IPS-18a (cell line): ENCODE results near the gene EEF1AKMT3.

Source experiments
- H3K27ac ChIP-seq: one replicate; pipeline ENCODE4 v1.5.1; 2013; ENCODE audit warnings: low read length
- H3K27me3 ChIP-seq: one replicate; pipeline ENCODE4 v1.6.1; 2013; ENCODE audit warnings: mild to moderate bottlenecking, low read length; ENCODE audit not compliant: control insufficient read depth, insufficient read depth
- H3K36me3 ChIP-seq: one replicate; pipeline ENCODE4 v1.6.1; 2013; ENCODE audit warnings: low read depth, low read length; ENCODE audit not compliant: control insufficient read depth
- H3K4me1 ChIP-seq: one replicate; pipeline ENCODE4 v1.6.1; 2013; ENCODE audit warnings: low read depth, low read length; ENCODE audit not compliant: control insufficient read depth
- H3K4me3 ChIP-seq: one replicate; pipeline ENCODE4 v1.5.1; 2013; ENCODE audit warnings: low read length
- H3K9ac ChIP-seq: one replicate; pipeline ENCODE4 v1.6.1; 2013; ENCODE audit warnings: mild to moderate bottlenecking, low read length, moderate library complexity
- H3K9me3 ChIP-seq: one replicate; pipeline ENCODE4 v1.6.1; 2013; ENCODE audit warnings: low read depth, low read length; ENCODE audit not compliant: control insufficient read depth

EEF1AKMT3 gene

DNA sequence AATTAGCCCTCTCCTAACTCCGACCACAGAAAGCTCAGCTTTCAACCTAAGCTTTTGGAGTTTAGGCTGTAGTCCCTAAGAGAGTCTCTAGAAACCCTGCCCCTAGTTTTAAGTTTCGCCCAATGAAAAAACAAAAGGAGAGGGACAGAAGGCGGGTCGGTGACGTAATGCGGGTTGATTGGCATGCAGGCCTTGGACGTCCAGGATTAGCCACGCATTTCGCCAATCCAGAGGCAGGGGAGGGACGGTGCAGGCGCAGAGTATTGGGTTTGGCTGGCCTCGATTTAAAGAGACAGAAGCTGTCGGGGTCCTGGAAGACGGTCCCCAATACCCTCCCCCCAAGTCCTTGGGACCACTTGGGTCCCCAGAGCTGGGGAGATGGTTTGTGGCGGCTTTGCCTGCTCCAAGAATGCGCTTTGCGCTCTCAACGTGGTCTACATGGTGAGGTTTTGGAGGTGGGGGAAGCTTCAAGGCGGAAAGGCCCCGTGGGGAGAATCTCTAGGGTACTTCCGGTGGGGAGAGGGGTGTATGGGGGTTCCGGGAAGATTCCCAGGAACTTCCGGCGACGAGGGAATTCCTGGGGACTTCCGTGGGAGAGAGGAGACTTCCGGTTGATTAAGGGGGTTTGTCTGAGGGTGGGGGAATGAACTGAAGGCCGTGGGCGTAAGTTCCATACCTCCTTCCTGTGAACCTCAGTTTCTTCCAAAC, 27.5 kb upstream of the EEF1AKMT3 start, which contains the start of gene TSPAN31:
TSPAN31 (plus strand) TSS at position 263 of the 708 bp plus-strand sequence; CDS start at position 379, 116 bp downstream.
- peak within 1 kb of the TSS; percentile 80 for H3K27ac ChIP-seq
- peaks cover 32% of the 10 kb centered on the region for H3K36me3 ChIP-seq
- H3K9ac ChIP-seq: peak within 1 kb of the TSS; percentile 73
- H3K4me3 ChIP-seq: peak within 1 kb of the TSS; percentile 80
- H3K4me1 ChIP-seq: no peaks in the 10 kb centered on the region
- no peaks in the 10 kb centered on the region for H3K9me3 ChIP-seq
- peaks cover 28% of the 10 kb centered on the region for H3K27me3 ChIP-seq

DNA sequence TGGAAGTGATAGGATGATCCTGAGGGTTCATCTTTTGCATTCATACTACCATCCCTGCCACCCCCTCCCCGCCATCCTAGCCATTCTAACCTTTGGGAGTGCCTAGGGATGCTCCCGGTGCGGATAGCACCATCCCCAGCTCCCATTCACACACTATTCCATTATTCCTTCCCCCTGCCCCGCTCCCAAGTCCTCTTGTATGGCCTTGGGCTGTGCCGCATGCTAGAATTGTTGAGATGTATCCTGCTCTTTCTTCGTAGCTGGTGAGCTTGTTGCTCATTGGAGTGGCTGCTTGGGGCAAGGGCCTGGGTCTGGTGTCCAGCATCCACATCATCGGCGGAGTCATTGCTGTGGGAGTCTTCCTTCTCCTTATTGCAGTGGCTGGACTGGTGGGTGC, 26.9 kb upstream of the EEF1AKMT3 start:
- peak overlapping the region; percentile 73 for H3K9ac ChIP-seq
- H3K4me1 ChIP-seq: no peaks in the 10 kb centered on the region
- no peak overlapping the region for H3K27ac ChIP-seq
- H3K36me3 ChIP-seq: peaks cover 36% of the 10 kb centered on the region
- peak overlapping the region; percentile 80 for H3K4me3 ChIP-seq
- H3K27me3 ChIP-seq: peaks cover 23% of the 10 kb centered on the region
- H3K9me3 ChIP-seq: no peaks in the 10 kb centered on the region

DNA sequence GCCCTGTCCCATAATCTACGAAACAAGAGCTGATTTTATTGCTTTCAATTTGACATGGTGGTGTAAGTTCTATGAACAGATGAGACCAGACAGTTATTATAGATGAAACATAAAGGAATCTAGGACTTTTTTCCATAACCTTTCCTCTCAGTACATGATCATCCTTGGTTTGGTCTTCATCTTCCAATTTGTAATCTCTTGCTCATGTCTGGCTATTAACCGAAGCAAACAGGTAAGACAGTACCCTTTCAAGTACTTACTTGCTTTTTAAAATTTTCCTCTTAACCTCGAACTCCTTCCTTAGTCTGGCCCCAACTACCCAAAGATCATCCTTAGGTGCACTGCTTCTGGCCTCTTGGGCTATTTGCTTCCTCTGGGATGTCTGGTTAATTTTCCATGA, 26.4 kb upstream of the EEF1AKMT3 start:
- H3K9me3 ChIP-seq: no peaks in the 10 kb centered on the region
- peaks cover 17% of the 10 kb centered on the region for H3K27me3 ChIP-seq
- no peak overlapping the region for H3K27ac ChIP-seq
- H3K36me3 ChIP-seq: peaks cover 41% of the 10 kb centered on the region
- H3K4me1 ChIP-seq: no peaks in the 10 kb centered on the region
- H3K9ac ChIP-seq: no peak overlapping the region
- peak overlapping the region; percentile 80 for H3K4me3 ChIP-seq

DNA sequence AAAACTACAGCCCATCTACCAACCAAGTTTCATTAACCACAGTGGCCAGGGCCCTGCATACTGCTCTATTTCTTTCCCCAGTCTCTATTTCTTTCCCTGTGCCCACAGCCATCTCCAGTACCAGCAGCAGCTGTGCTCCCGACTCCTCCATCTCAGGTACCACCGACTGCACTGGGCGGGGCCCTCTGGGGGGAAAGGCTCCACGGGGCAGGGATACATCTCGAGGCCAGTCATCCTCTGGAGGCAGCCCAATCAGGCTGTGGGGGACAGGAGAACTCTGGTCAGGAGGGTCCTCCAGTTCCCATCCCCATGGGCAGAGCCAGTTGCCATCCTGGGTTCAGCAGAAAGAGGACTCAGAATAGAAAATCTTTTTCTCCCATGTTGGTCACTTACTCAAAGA, 23.4 kb upstream of the EEF1AKMT3 start:
- peaks cover 9% of the 10 kb centered on the region for H3K4me1 ChIP-seq
- H3K27ac ChIP-seq: no peak overlapping the region
- no peak overlapping the region for H3K4me3 ChIP-seq
- peaks cover 14% of the 10 kb centered on the region for H3K27me3 ChIP-seq
- no peak overlapping the region for H3K9ac ChIP-seq
- H3K9me3 ChIP-seq: no peaks in the 10 kb centered on the region
- peaks cover 41% of the 10 kb centered on the region for H3K36me3 ChIP-seq

DNA sequence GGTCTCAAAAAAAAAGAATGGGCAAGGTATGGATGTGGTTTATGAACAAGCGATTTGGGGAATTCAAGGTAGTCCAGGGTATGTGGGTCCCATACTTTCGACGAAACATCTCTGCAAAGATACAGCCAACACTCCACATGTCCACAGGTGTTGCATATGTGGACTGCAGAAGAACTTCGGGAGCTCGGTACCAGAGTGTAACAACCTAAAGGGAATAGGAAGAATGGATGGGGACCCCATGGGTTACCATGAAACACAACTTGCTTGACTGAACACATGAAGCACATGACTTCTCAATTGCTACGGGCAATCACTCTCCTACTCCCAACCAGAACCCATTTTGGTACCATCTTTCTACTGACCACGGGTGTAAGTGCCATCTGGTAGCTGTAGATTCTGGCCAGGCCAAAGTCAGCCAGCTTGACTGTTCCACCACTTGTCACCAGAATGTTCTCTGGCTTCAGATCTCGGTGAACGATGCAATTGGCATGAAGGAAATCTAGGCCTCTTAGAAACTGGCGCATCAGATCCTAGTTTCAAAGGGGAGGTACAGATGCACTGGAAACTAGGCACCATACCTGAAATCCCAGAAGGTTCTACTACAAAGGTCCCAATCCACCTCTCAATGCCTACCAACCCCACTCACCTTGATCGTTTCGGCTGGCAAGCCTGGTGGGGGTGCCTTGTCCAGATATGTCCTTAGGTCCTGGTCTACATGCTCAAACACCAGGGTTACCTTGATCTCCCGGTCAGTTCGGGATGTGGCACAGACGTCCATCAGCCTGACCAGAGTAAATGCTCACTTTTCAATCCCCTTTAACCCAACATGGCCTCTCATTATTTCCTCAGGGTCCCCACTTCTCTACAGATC, 21.6 kb upstream of the EEF1AKMT3 start:
- Histone ChIP-seq H3K4me3 (peak overlapping the region; percentile 99), H3K4me1 (peaks cover 11% of the 10 kb centered on the region), H3K9me3 (no peaks in the 10 kb centered on the region), H3K27ac (peak overlapping the region; percentile 88), H3K9ac (peak overlapping the region; percentile 100), H3K36me3 (peaks cover 41% of the 10 kb centered on the region), H3K27me3 (peaks cover 22% of the 10 kb centered on the region)

DNA sequence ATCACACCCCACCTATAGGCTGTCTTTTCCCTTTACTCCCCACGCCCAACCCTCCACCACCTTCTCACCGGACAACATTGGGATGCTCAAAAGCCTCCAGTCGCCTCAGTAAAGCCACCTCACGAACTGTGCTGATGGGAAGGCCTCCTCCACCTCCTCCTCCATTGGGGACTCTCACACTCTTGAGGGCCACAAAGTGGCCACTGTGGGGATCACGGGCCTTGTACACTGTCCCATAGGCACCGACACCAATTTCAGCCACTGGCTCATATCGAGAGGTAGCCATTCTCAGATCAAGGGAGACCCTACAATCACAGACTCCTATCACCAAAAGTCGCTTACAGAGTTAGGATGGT, 21.0 kb upstream of the EEF1AKMT3 start:
- Histone ChIP-seq H3K27ac (peak overlapping the region; percentile 88), H3K9ac (peak overlapping the region; percentile 100), H3K9me3 (no peaks in the 10 kb centered on the region), H3K36me3 (peaks cover 39% of the 10 kb centered on the region), H3K4me1 (peaks cover 15% of the 10 kb centered on the region), H3K4me3 (peak overlapping the region; percentile 99), H3K27me3 (peaks cover 28% of the 10 kb centered on the region)

DNA sequence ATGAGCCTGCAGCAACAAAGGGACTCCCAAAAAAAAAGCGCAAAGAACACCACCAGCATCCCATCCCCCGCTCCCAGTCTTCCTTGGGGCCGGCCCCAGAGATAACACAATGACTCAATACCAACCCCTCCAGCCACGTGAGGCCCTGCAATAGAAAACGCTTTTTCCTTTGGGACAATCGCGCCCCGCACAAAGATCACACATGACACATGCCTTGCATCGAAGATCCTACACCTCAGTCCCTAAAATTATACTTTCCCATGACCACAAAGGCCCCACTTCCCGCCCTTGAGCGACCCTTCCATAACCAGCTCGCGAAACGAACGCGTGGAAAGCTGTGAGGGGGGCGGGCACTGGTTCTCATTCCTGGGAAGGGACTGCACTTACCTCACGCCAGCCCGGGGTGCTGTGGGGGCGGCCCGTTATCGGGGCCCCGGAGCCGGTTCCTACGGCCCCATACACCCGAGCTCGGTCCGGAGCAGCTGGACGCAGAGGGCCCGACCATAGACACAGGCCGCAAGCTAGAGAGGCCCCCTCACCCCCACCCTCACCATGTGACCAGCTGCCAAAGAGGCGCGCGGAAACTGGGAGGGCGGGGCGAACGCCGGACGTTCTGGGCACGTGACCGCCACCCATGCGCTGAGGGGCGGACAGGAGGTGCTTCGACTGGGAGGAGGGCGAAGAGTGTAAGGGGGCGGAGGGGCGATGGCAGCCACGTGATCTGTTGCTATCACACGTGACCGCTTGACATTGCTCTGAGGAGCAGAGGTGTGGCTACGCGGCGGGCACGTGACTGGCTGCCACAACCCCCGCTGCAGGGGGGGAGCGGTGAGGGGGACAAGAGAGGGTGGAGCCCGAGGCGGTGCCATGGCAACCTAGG, 20.4 kb upstream of the EEF1AKMT3 start, which contains the start of gene CDK4:
CDK4 (minus strand) TSS at position 523 of the 880 bp plus-strand sequence. CDS start 593 bp downstream, outside the sequence.
- no peaks in the 10 kb centered on the region for H3K9me3 ChIP-seq
- H3K9ac ChIP-seq: peak within 1 kb of the TSS; percentile 100
- H3K4me3 ChIP-seq: peak within 1 kb of the TSS; percentile 99
- peaks cover 33% of the 10 kb centered on the region for H3K36me3 ChIP-seq
- peak within 1 kb of the TSS; percentile 88 for H3K27ac ChIP-seq
- peaks cover 35% of the 10 kb centered on the region for H3K27me3 ChIP-seq
- H3K4me1 ChIP-seq: peaks cover 17% of the 10 kb centered on the region

DNA sequence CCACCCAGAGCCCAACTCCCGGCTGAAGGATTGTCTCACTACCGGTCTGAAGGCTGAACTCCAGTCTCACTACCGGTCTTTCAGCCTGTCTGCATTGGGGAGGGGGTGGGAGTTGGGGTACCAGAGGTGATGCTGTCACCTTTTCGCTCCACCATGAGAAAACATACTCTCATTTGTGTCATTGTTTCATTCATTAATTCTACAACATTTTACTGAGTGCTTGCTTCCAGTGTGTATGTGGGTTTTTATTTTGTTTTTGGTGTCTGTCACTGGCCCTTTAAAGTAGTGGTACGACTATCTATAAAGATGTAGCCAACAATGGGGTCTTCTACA, 19.8 kb upstream of the EEF1AKMT3 start:
- peaks cover 17% of the 10 kb centered on the region for H3K4me1 ChIP-seq
- no peak overlapping the region for H3K27ac ChIP-seq
- no peak overlapping the region for H3K9ac ChIP-seq
- peaks cover 27% of the 10 kb centered on the region for H3K36me3 ChIP-seq
- H3K27me3 ChIP-seq: peaks cover 41% of the 10 kb centered on the region
- no peaks in the 10 kb centered on the region for H3K9me3 ChIP-seq
- H3K4me3 ChIP-seq: peak overlapping the region; percentile 43

DNA sequence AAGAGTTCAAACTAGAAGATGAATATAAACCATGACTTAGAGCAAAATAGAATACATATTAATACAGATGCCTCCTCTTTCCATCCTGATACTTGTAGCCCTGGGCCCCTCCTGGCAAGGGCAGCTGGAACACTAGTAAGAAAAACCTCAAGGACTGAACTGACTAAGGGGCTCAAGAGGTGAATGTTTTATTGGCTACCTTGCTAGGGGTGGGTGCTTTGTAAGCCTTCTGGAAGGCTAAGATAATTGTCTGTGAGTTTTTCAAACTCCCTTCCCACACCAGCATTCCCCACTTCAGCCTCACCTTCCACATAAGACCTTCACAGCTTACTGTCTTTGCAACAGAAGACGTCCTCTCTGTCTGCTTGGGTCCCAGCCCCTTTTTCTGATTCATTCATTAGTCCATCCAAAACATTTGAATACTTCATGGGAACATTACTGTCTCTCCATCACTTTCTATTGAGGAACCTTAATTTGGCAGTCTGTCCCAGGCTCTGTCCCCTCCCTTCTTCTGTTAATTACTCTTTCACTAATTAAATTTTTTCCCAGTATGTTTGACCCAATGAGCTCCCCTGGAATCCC, 18.6 kb upstream of the EEF1AKMT3 start:
- H3K27ac ChIP-seq: no peak overlapping the region
- H3K4me3 ChIP-seq: peak overlapping the region; percentile 74
- H3K9ac ChIP-seq: no peak overlapping the region
- no peaks in the 10 kb centered on the region for H3K9me3 ChIP-seq
- peaks cover 17% of the 10 kb centered on the region for H3K4me1 ChIP-seq
- peaks cover 44% of the 10 kb centered on the region for H3K27me3 ChIP-seq
- H3K36me3 ChIP-seq: peaks cover 18% of the 10 kb centered on the region

DNA sequence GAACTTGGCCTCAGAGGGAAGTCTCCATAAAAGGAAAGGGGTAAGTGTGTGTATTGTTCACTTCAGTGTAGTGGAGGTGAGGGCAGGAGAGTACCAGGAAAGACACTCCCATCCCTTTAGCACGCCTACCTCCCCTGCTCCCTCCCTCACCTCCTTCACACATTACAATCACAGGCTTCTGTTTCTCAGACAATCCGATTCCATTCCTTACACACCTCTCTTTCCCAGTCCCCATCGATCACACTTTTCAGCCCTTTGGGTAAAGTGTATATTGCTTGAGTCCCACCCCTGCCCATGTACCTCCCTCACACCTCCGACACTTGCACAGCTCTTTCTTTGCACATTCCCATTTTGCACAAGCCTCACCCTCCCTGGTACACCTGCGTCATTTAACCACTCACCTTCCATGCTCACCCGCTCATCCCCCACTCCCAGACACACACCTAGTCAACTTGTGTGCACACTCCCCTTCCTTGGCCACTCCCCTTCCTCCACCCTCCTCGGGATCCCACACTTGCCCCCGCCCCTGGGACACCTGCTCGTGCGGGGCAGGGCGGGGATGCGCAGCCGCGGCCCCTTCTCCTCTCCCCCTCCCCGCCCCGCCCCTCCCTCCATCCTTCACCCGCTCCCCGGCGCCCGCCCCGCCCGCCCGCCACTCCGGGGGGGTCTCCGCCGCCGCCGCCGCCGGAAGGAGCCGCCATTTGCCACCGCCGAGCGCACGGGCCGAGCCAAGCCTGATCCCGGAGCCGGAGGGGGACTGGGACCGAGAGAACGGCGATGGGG, 17.8 kb upstream of the EEF1AKMT3 start, which contains the start of gene MARCHF9:
MARCHF9 (plus strand) TSS at position 693 of the 783 bp plus-strand sequence. CDS start 426 bp downstream, outside the sequence.
- Histone ChIP-seq H3K9me3 (no peaks in the 10 kb centered on the region), H3K4me1 (peaks cover 17% of the 10 kb centered on the region), H3K9ac (no peak within 1 kb of the TSS), H3K36me3 (peaks cover 10% of the 10 kb centered on the region), H3K27me3 (peaks cover 44% of the 10 kb centered on the region), H3K27ac (no peak within 1 kb of the TSS), H3K4me3 (peak within 1 kb of the TSS; percentile 74)
